Measurements from ENCODE around the gene TMEM176B. TPM values are rescaled to one million over a fixed set of nuclear protein-coding genes. Genes with fewer than 3 reads are reported as not detected.

The TMEM176B gene
- total RNA-seq, 1 donor = 4.7 TPM

- peaks cover 33% of the 10 kb centered on the region for H3K27me3 ChIP-seq (ENCODE audit: insufficient read depth, low read length)
Measured at GRCh38 chr7:150804802-150805201, 4.6 kb upstream of the TMEM176B start.

GRCh38 chr7:150803161-150803860, 3.1 kb upstream of the TMEM176B start:
- Histone ChIP-seq H3K27me3 (ENCODE audit: insufficient read depth, low read length) (peaks cover 46% of the 10 kb centered on the region), H3K9me3 (ENCODE audit: low read depth, low read length) (peaks cover 14% of the 10 kb centered on the region), H3K4me3 (ENCODE audit: low read length) (no peak overlapping the region), H3K4me1 (ENCODE audit: insufficient read depth, low read length) (peaks cover 22% of the 10 kb centered on the region)

More at GRCh38 chr7:150804802-150805201, 4.6 kb upstream of the TMEM176B start:
- Histone ChIP-seq H3K9me3 (ENCODE audit: low read depth, low read length) (peaks cover 14% of the 10 kb centered on the region), H3K4me3 (ENCODE audit: low read length) (no peak overlapping the region), H3K4me1 (ENCODE audit: insufficient read depth, low read length) (peaks cover 17% of the 10 kb centered on the region)

GRCh38 chr7:150801946-150802771, 2.0 kb upstream of the TMEM176B start:
- peaks cover 14% of the 10 kb centered on the region for H3K9me3 ChIP-seq (ENCODE audit: low read depth, low read length)
- H3K27me3 ChIP-seq (ENCODE audit: insufficient read depth, low read length) = peaks cover 51% of the 10 kb centered on the region
- H3K4me3 ChIP-seq (ENCODE audit: low read length) = no peak overlapping the region
- peaks cover 22% of the 10 kb centered on the region for H3K4me1 ChIP-seq (ENCODE audit: insufficient read depth, low read length)

- peaks cover 22% of the 10 kb centered on the region for H3K4me1 ChIP-seq (ENCODE audit: insufficient read depth, low read length)
- H3K4me3 ChIP-seq (ENCODE audit: low read length) = no peak overlapping the region
- H3K9me3 ChIP-seq (ENCODE audit: low read depth, low read length) = peaks cover 9% of the 10 kb centered on the region
- peaks cover 52% of the 10 kb centered on the region for H3K27me3 ChIP-seq (ENCODE audit: insufficient read depth, low read length)
Measured at GRCh38 chr7:150801242-150801945, 1.2 kb upstream of the TMEM176B start.

GRCh38 chr7:150800581-150801241, 547 bp upstream of the TMEM176B start, which contains the start of gene TMEM176A:
TSS of gene TMEM176A (plus strand) at chr7:150800769. CDS start at chr7:150801551, 782 bp downstream.
- peaks cover 22% of the 10 kb centered on the region for H3K4me1 ChIP-seq (ENCODE audit: insufficient read depth, low read length)
- H3K9me3 ChIP-seq (ENCODE audit: low read depth, low read length) = peaks cover 2% of the 10 kb centered on the region
- H3K4me3 ChIP-seq (ENCODE audit: low read length) = peak within 1 kb of the TSS; percentile 25
- peaks cover 51% of the 10 kb centered on the region for H3K27me3 ChIP-seq (ENCODE audit: insufficient read depth, low read length)

GRCh38 chr7:150799156-150799555, 1.0 kb downstream of the TMEM176B start:
- peaks cover 55% of the 10 kb centered on the region for H3K27me3 ChIP-seq (ENCODE audit: insufficient read depth, low read length)
- H3K9me3 ChIP-seq (ENCODE audit: low read depth, low read length) = no peaks in the 10 kb centered on the region
- H3K4me3 ChIP-seq (ENCODE audit: low read length) = no peak overlapping the region
- peaks cover 22% of the 10 kb centered on the region for H3K4me1 ChIP-seq (ENCODE audit: insufficient read depth, low read length)

GRCh38 chr7:150797661-150798060, 2.5 kb downstream of the TMEM176B start:
- H3K27me3 ChIP-seq (ENCODE audit: insufficient read depth, low read length) = peaks cover 54% of the 10 kb centered on the region
- no peaks in the 10 kb centered on the region for H3K9me3 ChIP-seq (ENCODE audit: low read depth, low read length)
- H3K4me1 ChIP-seq (ENCODE audit: insufficient read depth, low read length) = peaks cover 22% of the 10 kb centered on the region

GRCh38 chr7:150793569-150794238, 6.5 kb downstream of the TMEM176B start:
- H3K4me1 ChIP-seq (ENCODE audit: insufficient read depth, low read length) = peaks cover 7% of the 10 kb centered on the region
- H3K27me3 ChIP-seq (ENCODE audit: insufficient read depth, low read length) = peaks cover 19% of the 10 kb centered on the region
- H3K4me3 ChIP-seq (ENCODE audit: low read length) = no peak overlapping the region
- no peaks in the 10 kb centered on the region for H3K9me3 ChIP-seq (ENCODE audit: low read depth, low read length)

More at GRCh38 chr7:150797661-150798060, 2.5 kb downstream of the TMEM176B start:
- H3K4me3 ChIP-seq (ENCODE audit: low read length) = no peak overlapping the region

- peaks cover 25% of the 10 kb centered on the region for H3K4me1 ChIP-seq (ENCODE audit: insufficient read depth, low read length)
- H3K9me3 ChIP-seq (ENCODE audit: low read depth, low read length) = no peaks in the 10 kb centered on the region
- no peak overlapping the region for H3K4me3 ChIP-seq (ENCODE audit: low read length)
- peaks cover 10% of the 10 kb centered on the region for H3K27me3 ChIP-seq (ENCODE audit: insufficient read depth, low read length)
Measured at GRCh38 chr7:150791746-150792452, 8.3 kb downstream of the TMEM176B start.

- Histone ChIP-seq H3K9me3 (ENCODE audit: low read depth, low read length) (no peaks in the 10 kb centered on the region), H3K27me3 (ENCODE audit: insufficient read depth, low read length) (peaks cover 6% of the 10 kb centered on the region), H3K4me3 (ENCODE audit: low read length) (no peak overlapping the region), H3K4me1 (ENCODE audit: insufficient read depth, low read length) (peaks cover 31% of the 10 kb centered on the region)
Measured at GRCh38 chr7:150791304-150791703, 8.9 kb downstream of the TMEM176B start.

GRCh38 chr7:150790416-150791075, 9.6 kb downstream of the TMEM176B start:
- Histone ChIP-seq H3K27me3 (ENCODE audit: insufficient read depth, low read length) (peaks cover 4% of the 10 kb centered on the region), H3K4me1 (ENCODE audit: insufficient read depth, low read length) (peaks cover 38% of the 10 kb centered on the region), H3K9me3 (ENCODE audit: low read depth, low read length) (no peaks in the 10 kb centered on the region), H3K4me3 (ENCODE audit: low read length) (no peak overlapping the region)

- Histone ChIP-seq H3K4me3 (ENCODE audit: low read length) (no peak overlapping the region), H3K9me3 (ENCODE audit: low read depth, low read length) (no peaks in the 10 kb centered on the region), H3K4me1 (ENCODE audit: insufficient read depth, low read length) (peaks cover 57% of the 10 kb centered on the region), H3K27me3 (ENCODE audit: insufficient read depth, low read length) (no peaks in the 10 kb centered on the region)
Measured at GRCh38 chr7:150788474-150789269, 11.5 kb downstream of the TMEM176B start.

All from mononuclear cell (primary cell).